Mesendoderm (in vitro differentiated cells): ENCODE results near the gene FAM240A.

ENCODE experiments used
- DNase-seq: peaks from one replicate; pipeline ENCODE4 v3.0.0; 2013
- H2AK5ac ChIP-seq: 2 replicates; pipeline ENCODE4 v1.6.1; 2013; ENCODE audit warnings: low read length, inconsistent platforms
- H2BK120ac ChIP-seq: 2 replicates; pipeline ENCODE4 v1.6.1; 2013; ENCODE audit warnings: low read depth, mild to moderate bottlenecking, low read length, moderate library complexity, mixed read lengths
- H2BK15ac ChIP-seq: replicated peaks from 2 replicates; pipeline ENCODE4 v1.6.1; 2013; ENCODE audit warnings: low read depth, mild to moderate bottlenecking, moderate library complexity
- H2BK5ac ChIP-seq: 2 replicates; pipeline ENCODE4 v1.6.1; 2013; ENCODE audit warnings: low read length, inconsistent platforms
- H3K18ac ChIP-seq: 2 replicates; pipeline ENCODE4 v1.6.1; 2013; ENCODE audit warnings: mild to moderate bottlenecking, low read length, mixed read lengths
- H3K23ac ChIP-seq: one replicate; pipeline ENCODE4 v1.6.1; 2013; ENCODE audit warnings: low read length
- H3K27ac ChIP-seq: 2 replicates; pipeline ENCODE4 v1.5.1; 2013; ENCODE audit warnings: low read depth, mild to moderate bottlenecking, inconsistent platforms, low read length, moderate library complexity
- H3K27me3 ChIP-seq: 2 replicates; pipeline ENCODE4 v1.6.1; 2013; ENCODE audit warnings: low read length, control low read depth, mild to moderate bottlenecking, inconsistent platforms; ENCODE audit not compliant: insufficient read depth, poor library complexity
- H3K36me3 ChIP-seq: 2 replicates; pipeline ENCODE4 v1.6.1; 2013; ENCODE audit warnings: low read length, inconsistent platforms; ENCODE audit not compliant: control insufficient read depth, insufficient read depth
- H3K4ac ChIP-seq: one replicate; pipeline ENCODE4 v1.6.1; 2013; ENCODE audit warnings: low read depth, mild to moderate bottlenecking, low read length, moderate library complexity
- H3K4me1 ChIP-seq: 2 replicates; pipeline ENCODE4 v1.6.1; 2013; ENCODE audit warnings: low read depth, low read length, inconsistent platforms; ENCODE audit not compliant: control insufficient read depth
- H3K4me2 ChIP-seq: 2 replicates; pipeline ENCODE4 v1.6.1; 2013; ENCODE audit warnings: low read length
- H3K4me3 ChIP-seq: 2 replicates; pipeline ENCODE4 v1.5.1; 2013; ENCODE audit warnings: mild to moderate bottlenecking, low read length
- H3K56ac ChIP-seq: one replicate; pipeline ENCODE4 v1.6.1; 2013; ENCODE audit warnings: low read length
- H3K79me1 ChIP-seq: 2 replicates; pipeline ENCODE4 v1.6.1; 2013; ENCODE audit warnings: low read length, inconsistent platforms
- H3K79me2 ChIP-seq: 2 replicates; pipeline ENCODE4 v1.6.1; 2013; ENCODE audit warnings: mild to moderate bottlenecking, low read length; ENCODE audit not compliant: control insufficient read depth, insufficient read depth
- H3K9ac ChIP-seq: 2 replicates; pipeline ENCODE4 v1.6.1; 2013; ENCODE audit warnings: low read length, inconsistent platforms
- H4K5ac ChIP-seq: one replicate; pipeline ENCODE4 v1.6.1; 2013; ENCODE audit warnings: low read length
- H4K8ac ChIP-seq: one replicate; pipeline ENCODE4 v1.6.1; 2013; ENCODE audit warnings: low read depth, mild to moderate bottlenecking, control low read depth, low read length, moderate library complexity
- WGBS: extraction: QIAGEN DNeasy Blood & Tissue Kit; methylation state at CpG from one replicate; pipeline ENCODE4 v1.1.7; 2013; ENCODE audit warnings: low lambda C conversion rate, missing lambda C conversion rate; ENCODE audit not compliant: insufficient coverage; ENCODE audit errors: extremely low coverage; 5-methylcytosine and 5-hydroxymethylcytosine counted together

The FAM240A gene

DNA sequence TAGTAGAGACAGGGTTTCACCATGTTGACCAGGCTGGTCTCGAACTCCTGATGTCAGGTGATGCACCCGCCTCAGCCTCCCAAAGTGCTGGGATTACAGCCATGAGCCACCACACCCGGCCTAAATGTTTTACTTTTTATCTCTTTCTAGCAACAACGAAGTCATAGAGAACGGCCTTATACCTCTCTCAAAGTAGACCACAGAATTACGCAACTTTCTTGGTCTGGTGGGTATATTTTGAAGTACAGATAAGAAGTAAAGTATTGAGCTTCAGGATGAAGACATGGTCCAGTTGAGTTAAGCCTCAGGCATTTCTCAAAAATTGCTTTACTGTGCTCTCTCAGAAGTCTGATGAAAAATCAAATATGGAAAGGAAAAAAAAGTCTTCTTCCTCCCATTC is 30.6 kb downstream of the FAM240A start:
- no peaks in the 10 kb centered on the region for H3K4me1 ChIP-seq
- no peak overlapping the region for H3K4ac ChIP-seq
- H2BK120ac ChIP-seq = no peak overlapping the region
- no peak overlapping the region for H4K8ac ChIP-seq
- no peak for DNase-seq
- no peaks in the 10 kb centered on the region for H3K27me3 ChIP-seq
- no peak overlapping the region for H3K23ac ChIP-seq
- H3K18ac ChIP-seq = no peak overlapping the region
- H3K4me2 ChIP-seq = no peak overlapping the region
- H2BK5ac ChIP-seq = no peak overlapping the region
- no peak overlapping the region for H4K5ac ChIP-seq
- H3K4me3 ChIP-seq = no peak overlapping the region
- no peaks in the 10 kb centered on the region for H3K79me2 ChIP-seq
- H3K56ac ChIP-seq = no peak overlapping the region
- H3K79me1 ChIP-seq = no peaks in the 10 kb centered on the region
- no peaks in the 10 kb centered on the region for H3K36me3 ChIP-seq
- no peak overlapping the region for H3K27ac ChIP-seq
- H3K9ac ChIP-seq = no peak overlapping the region
- no CpG with 5 or more reads among the region's 6 CpGs for WGBS
- H2BK15ac ChIP-seq = no peak overlapping the region
- H2AK5ac ChIP-seq = no peak overlapping the region

DNA sequence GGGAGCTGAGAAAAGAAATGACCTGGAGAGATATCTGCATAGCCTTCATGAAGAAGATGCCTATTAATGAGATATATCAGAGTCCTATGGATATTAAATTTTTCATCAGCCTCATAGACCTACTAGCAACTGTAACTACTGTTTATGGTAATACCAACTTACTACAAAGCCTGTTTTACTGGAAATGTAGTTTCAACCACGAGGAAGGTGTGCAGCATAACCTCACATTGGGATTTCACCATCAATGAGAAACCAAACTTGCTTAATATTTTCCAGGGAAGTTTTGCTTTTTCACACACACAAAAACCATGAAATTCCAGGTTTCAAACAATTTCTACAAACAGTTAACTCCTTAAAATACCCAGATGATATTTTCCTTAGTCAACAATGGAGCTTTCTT is 31.4 kb downstream of the FAM240A start:
- no CpG with 5 or more reads among the region's 1 CpG for WGBS
- H2BK15ac ChIP-seq = no peak overlapping the region
- H3K23ac ChIP-seq = no peak overlapping the region
- H2BK5ac ChIP-seq = no peak overlapping the region
- no peak overlapping the region for H3K18ac ChIP-seq
- no peak overlapping the region for H4K8ac ChIP-seq
- no peak overlapping the region for H3K4me3 ChIP-seq
- no peak overlapping the region for H4K5ac ChIP-seq
- no peak overlapping the region for H2BK120ac ChIP-seq
- no peak overlapping the region for H3K9ac ChIP-seq
- DNase-seq = no peak
- no peaks in the 10 kb centered on the region for H3K27me3 ChIP-seq
- no peaks in the 10 kb centered on the region for H3K36me3 ChIP-seq
- H3K4ac ChIP-seq = no peak overlapping the region
- H3K56ac ChIP-seq = no peak overlapping the region
- H2AK5ac ChIP-seq = no peak overlapping the region
- H3K4me1 ChIP-seq = no peaks in the 10 kb centered on the region
- no peak overlapping the region for H3K27ac ChIP-seq
- no peaks in the 10 kb centered on the region for H3K79me2 ChIP-seq
- no peak overlapping the region for H3K4me2 ChIP-seq
- H3K79me1 ChIP-seq = no peaks in the 10 kb centered on the region

DNA sequence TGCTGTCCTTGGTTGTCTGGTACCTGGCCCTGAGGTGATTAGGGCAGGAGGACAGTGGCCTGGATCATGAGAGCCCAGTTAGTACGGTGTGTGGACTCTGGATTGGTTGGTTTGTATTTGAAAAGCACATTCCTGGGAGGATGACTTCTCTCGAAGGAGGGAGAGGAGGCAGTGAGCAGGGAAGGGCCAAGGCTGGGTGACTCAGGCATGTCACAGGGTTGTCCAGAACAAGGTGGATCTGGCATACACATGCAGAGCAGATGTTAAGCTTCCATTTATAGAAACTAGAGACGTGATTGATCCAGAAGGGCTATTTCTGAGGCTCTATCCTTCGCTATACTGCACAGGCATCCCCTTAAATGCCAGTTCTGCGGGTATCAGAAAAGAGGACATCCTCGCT is 34.4 kb downstream of the FAM240A start:
- H3K4me1 ChIP-seq = no peaks in the 10 kb centered on the region
- no peaks in the 10 kb centered on the region for H3K36me3 ChIP-seq
- no peaks in the 10 kb centered on the region for H3K79me2 ChIP-seq
- no CpG with 5 or more reads among the region's 6 CpGs for WGBS
- H3K4ac ChIP-seq = no peak overlapping the region
- no peak overlapping the region for H2AK5ac ChIP-seq
- H3K23ac ChIP-seq = no peak overlapping the region
- no peak overlapping the region for H3K4me2 ChIP-seq
- no peaks in the 10 kb centered on the region for H3K79me1 ChIP-seq
- H3K27me3 ChIP-seq = no peaks in the 10 kb centered on the region
- H3K4me3 ChIP-seq = no peak overlapping the region
- H4K8ac ChIP-seq = no peak overlapping the region
- no peak overlapping the region for H2BK5ac ChIP-seq
- H3K9ac ChIP-seq = no peak overlapping the region
- H2BK120ac ChIP-seq = no peak overlapping the region
- no peak for DNase-seq
- no peak overlapping the region for H3K56ac ChIP-seq
- no peak overlapping the region for H4K5ac ChIP-seq
- no peak overlapping the region for H3K27ac ChIP-seq
- H3K18ac ChIP-seq = no peak overlapping the region
- no peak overlapping the region for H2BK15ac ChIP-seq

DNA sequence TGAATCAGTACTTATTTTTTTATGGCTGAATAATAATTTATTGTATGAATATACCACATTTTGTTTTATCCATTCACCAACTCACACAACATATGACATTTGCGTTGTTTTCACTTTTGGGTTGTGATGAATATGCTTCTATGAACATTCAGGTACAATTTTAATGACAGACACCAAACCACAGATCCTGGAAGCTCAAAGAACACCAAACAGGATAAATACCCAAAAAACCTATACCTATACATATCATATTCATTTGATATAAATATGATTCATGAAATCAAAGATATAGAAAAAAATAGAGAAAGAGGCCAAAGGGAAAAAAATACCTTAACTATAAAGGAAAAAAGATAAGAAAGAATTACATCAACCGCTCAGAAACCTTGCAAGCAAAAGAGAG is 35.8 kb downstream of the FAM240A start:
- Histone ChIP-seq H3K27me3 (no peaks in the 10 kb centered on the region), H4K8ac (no peak overlapping the region), H3K27ac (no peak overlapping the region), H3K18ac (no peak overlapping the region), H4K5ac (no peak overlapping the region), H3K4me2 (no peak overlapping the region), H3K4me1 (no peaks in the 10 kb centered on the region), H3K79me2 (no peaks in the 10 kb centered on the region), H2AK5ac (no peak overlapping the region), H3K23ac (no peak overlapping the region), H2BK15ac (no peak overlapping the region), H3K4ac (no peak overlapping the region), H3K9ac (no peak overlapping the region), H3K56ac (no peak overlapping the region), H3K4me3 (no peak overlapping the region), H3K79me1 (no peaks in the 10 kb centered on the region), H3K36me3 (no peaks in the 10 kb centered on the region), H2BK5ac (no peak overlapping the region), H2BK120ac (no peak overlapping the region)
- WGBS = no CpG with 5 or more reads among the region's 2 CpGs
- DNase-seq = no peak

DNA sequence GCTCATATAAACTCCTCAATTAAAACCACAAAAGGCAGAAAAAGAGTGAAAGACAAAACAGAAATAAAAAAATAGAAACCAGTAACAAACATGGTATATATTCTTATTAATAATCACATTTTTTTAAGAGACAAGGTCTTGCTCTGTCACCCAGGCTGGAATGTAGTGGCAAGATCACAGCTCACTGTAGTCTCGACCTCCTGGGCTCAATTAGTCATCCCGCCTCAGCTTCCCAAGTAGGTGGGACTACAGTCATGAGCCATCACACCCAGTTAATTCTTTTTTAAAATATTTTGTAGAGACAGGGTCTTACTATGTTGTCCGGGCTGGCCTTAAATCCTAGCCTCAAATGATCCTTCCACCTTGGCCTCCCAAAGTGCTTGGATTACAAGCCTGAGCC is 37.1 kb downstream of the FAM240A start:
- H3K18ac ChIP-seq = no peak overlapping the region
- no peak overlapping the region for H2BK15ac ChIP-seq
- no peaks in the 10 kb centered on the region for H3K79me2 ChIP-seq
- H3K27me3 ChIP-seq = no peaks in the 10 kb centered on the region
- H4K8ac ChIP-seq = no peak overlapping the region
- no peak overlapping the region for H3K56ac ChIP-seq
- no peak overlapping the region for H3K9ac ChIP-seq
- WGBS = no CpG with 5 or more reads among the region's 3 CpGs
- no peak overlapping the region for H3K27ac ChIP-seq
- no peak for DNase-seq
- H3K4me1 ChIP-seq = no peaks in the 10 kb centered on the region
- no peak overlapping the region for H3K4me3 ChIP-seq
- H2BK120ac ChIP-seq = no peak overlapping the region
- H3K79me1 ChIP-seq = no peaks in the 10 kb centered on the region
- H3K4me2 ChIP-seq = no peak overlapping the region
- H2AK5ac ChIP-seq = no peak overlapping the region
- no peak overlapping the region for H2BK5ac ChIP-seq
- no peak overlapping the region for H3K23ac ChIP-seq
- no peaks in the 10 kb centered on the region for H3K36me3 ChIP-seq
- no peak overlapping the region for H4K5ac ChIP-seq
- H3K4ac ChIP-seq = no peak overlapping the region

DNA sequence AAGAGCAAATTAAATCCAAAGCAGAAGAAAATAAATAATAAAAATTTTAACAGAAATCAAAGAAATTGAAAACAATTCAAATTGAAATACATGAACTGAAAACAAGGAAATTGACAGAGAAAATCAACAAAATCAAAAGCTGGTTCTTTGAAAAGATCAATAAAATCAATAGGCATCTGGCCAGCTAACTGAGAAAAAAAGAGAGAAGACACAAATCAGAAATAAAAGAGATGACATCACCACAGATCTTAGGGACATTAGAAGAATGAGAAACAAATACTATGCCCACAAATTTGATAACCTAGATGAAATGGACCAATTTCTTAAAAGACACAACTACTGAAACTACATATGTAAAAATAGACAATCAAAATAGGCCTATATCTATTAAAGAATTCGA is 38.8 kb downstream of the FAM240A start:
- no peaks in the 10 kb centered on the region for H3K79me1 ChIP-seq
- no peak overlapping the region for H3K4me3 ChIP-seq
- H2AK5ac ChIP-seq = no peak overlapping the region
- no peak overlapping the region for H3K18ac ChIP-seq
- H3K56ac ChIP-seq = no peak overlapping the region
- DNase-seq = no peak
- H3K23ac ChIP-seq = no peak overlapping the region
- H3K27ac ChIP-seq = no peak overlapping the region
- no peak overlapping the region for H3K9ac ChIP-seq
- H3K79me2 ChIP-seq = no peaks in the 10 kb centered on the region
- H3K27me3 ChIP-seq = no peaks in the 10 kb centered on the region
- H3K4me1 ChIP-seq = no peaks in the 10 kb centered on the region
- H3K4me2 ChIP-seq = no peak overlapping the region
- H4K5ac ChIP-seq = no peak overlapping the region
- H3K36me3 ChIP-seq = no peaks in the 10 kb centered on the region
- no peak overlapping the region for H2BK5ac ChIP-seq
- WGBS = no CpG with 5 or more reads among the region's 1 CpG
- no peak overlapping the region for H4K8ac ChIP-seq
- H2BK15ac ChIP-seq = no peak overlapping the region
- no peak overlapping the region for H2BK120ac ChIP-seq
- H3K4ac ChIP-seq = no peak overlapping the region
